ENCODE data around the gene GLIS2.

The GLIS2 gene

GRCh38 chr16:4370151-4370550 lies 54.3 kb downstream of the GLIS2 start:
- H3K27me3 ChIP-seq (ENCODE audit: insufficient read depth, poor library complexity, severe bottlenecking) = no peaks in the 10 kb centered on the region

GRCh38 chr16:4370570-4371356 lies 54.9 kb downstream of the GLIS2 start:
- Histone ChIP-seq H3K4me3 (replicated peaks; ENCODE audit: insufficient read depth, low read length) (no peak overlapping the region), H3K27me3 (ENCODE audit: insufficient read depth, poor library complexity, severe bottlenecking) (no peaks in the 10 kb centered on the region), H3K27ac (replicated peaks) (no peak overlapping the region)
- no peak for DNase-seq (ENCODE audit: low read depth in 1 of 2, low spot score in 1 of 2)
- TF ChIP-seq CTCF (IDR thresholded peaks at IDR 0.05; ENCODE audit: insufficient read depth, low read length) (no peak), POLR2AphosphoS5 (IDR thresholded peaks at IDR 0.05; ENCODE audit: low read depth) (no peak), GABPA (IDR thresholded peaks at IDR 0.05; ENCODE audit: low read depth) (no peak), REST (IDR thresholded peaks at IDR 0.05; ENCODE audit: insufficient replicate concordance, low read depth) (no peak), SPI1 (IDR thresholded peaks at IDR 0.05; ENCODE audit: borderline replicate concordance, low read depth) (no peak)

More at GRCh38 chr16:4370151-4370550, 54.3 kb downstream of the GLIS2 start:
- no peak overlapping the region for H3K27ac ChIP-seq (replicated peaks)
- TF ChIP-seq SPI1 (IDR thresholded peaks at IDR 0.05; ENCODE audit: borderline replicate concordance, low read depth) = no peak
- no peak for DNase-seq (ENCODE audit: low read depth in 1 of 2, low spot score in 1 of 2)
- H3K4me3 ChIP-seq (replicated peaks; ENCODE audit: insufficient read depth, low read length) = no peak overlapping the region

- no peak for TF ChIP-seq GABPA (IDR thresholded peaks at IDR 0.05; ENCODE audit: low read depth)
- no peak for TF ChIP-seq REST (IDR thresholded peaks at IDR 0.05; ENCODE audit: insufficient replicate concordance, low read depth)
- no peak for TF ChIP-seq POLR2AphosphoS5 (IDR thresholded peaks at IDR 0.05; ENCODE audit: low read depth)
- no peak for TF ChIP-seq CTCF (IDR thresholded peaks at IDR 0.05; ENCODE audit: insufficient read depth, low read length)
- TF ChIP-seq SPI1 (IDR thresholded peaks at IDR 0.05; ENCODE audit: borderline replicate concordance, low read depth) = no peak
- Histone ChIP-seq H3K4me3 (replicated peaks; ENCODE audit: insufficient read depth, low read length) (no peak within 1 kb of the TSS), H3K27me3 (ENCODE audit: insufficient read depth, poor library complexity, severe bottlenecking) (no peaks in the 10 kb centered on the region), H3K27ac (replicated peaks) (no peak within 1 kb of the TSS)
- no peak for DNase-seq (ENCODE audit: low read depth in 1 of 2, low spot score in 1 of 2)
Observed at GRCh38 chr16:4371357-4372000, 55.6 kb downstream of the GLIS2 start, which contains the start of gene VASN. VASN (plus strand) TSS chr16:4371848; CDS start chr16:4380878, 9,030 bp downstream.

- DNase-seq (ENCODE audit: low read depth in 1 of 2, low spot score in 1 of 2) = no peak
- no peak overlapping the region for H3K4me3 ChIP-seq (replicated peaks; ENCODE audit: insufficient read depth, low read length)
- TF ChIP-seq CTCF (IDR thresholded peaks at IDR 0.05; ENCODE audit: insufficient read depth, low read length) = no peak
- TF ChIP-seq GABPA (IDR thresholded peaks at IDR 0.05; ENCODE audit: low read depth) = no peak
- no peak for TF ChIP-seq REST (IDR thresholded peaks at IDR 0.05; ENCODE audit: insufficient replicate concordance, low read depth)
- no peak for TF ChIP-seq POLR2AphosphoS5 (IDR thresholded peaks at IDR 0.05; ENCODE audit: low read depth)
- no peak for TF ChIP-seq SPI1 (IDR thresholded peaks at IDR 0.05; ENCODE audit: borderline replicate concordance, low read depth)
- no peak overlapping the region for H3K27ac ChIP-seq (replicated peaks)
- no peaks in the 10 kb centered on the region for H3K27me3 ChIP-seq (ENCODE audit: insufficient read depth, poor library complexity, severe bottlenecking)
Observed at GRCh38 chr16:4372001-4372577, 56.2 kb downstream of the GLIS2 start.

All from HL-60 (cell line).